ENCODE measurements around the gene SOX18. TPM values are rescaled to one million over a fixed set of nuclear protein-coding genes. Genes with fewer than 3 reads are reported as not detected.
A peak's percentile ranks its signal among the peaks of the same experiment; 100 is the strongest.

Gene SOX18
- total and polyA plus RNA-seq, 2 of the 13 experiments (the other 11 are each of a cell fraction or from before 2014, with no cell fraction given), result 1.6 to 1.9 TPM

GRCh38 chr20:64041781-64042053, 7.7 kb downstream of the SOX18 start (continued):
- no peak for TF ChIP-seq CREB1 (IDR thresholded peaks at IDR 0.05)
- no peak for TF ChIP-seq CREB1 (CRISPR knock-in tag; IDR thresholded peaks at IDR 0.05)
- peak; percentile 90 for TF ChIP-seq RBM39 (IDR thresholded peaks at IDR 0.05; ENCODE audit: low read depth, low read length, poor library complexity, severe bottlenecking)
- TF ChIP-seq RFXAP (CRISPR knock-in tag; IDR thresholded peaks at IDR 0.05; ENCODE audit: borderline replicate concordance), result no peak
- TF ChIP-seq ZBTB46 (CRISPR knock-in tag; IDR thresholded peaks at IDR 0.05; ENCODE audit: borderline replicate concordance), result no peak
- TF ChIP-seq U2AF1 (optimal IDR thresholded peaks at IDR 0.05; ENCODE audit: low read depth, low read length), result peak; percentile 31
- TF ChIP-seq HIVEP1 (CRISPR knock-in tag; IDR thresholded peaks at IDR 0.05), result no peak
- TF ChIP-seq ZNF75D (CRISPR knock-in tag; IDR thresholded peaks at IDR 0.05; ENCODE audit: borderline replicate concordance), result no peak
- no peak for TF ChIP-seq ERF (CRISPR knock-in tag; IDR thresholded peaks at IDR 0.05)
- no peak for TF ChIP-seq GPN1 (CRISPR knock-in tag; IDR thresholded peaks at IDR 0.05; ENCODE audit: borderline replicate concordance)
- TF ChIP-seq JUND (CRISPR knock-in tag; IDR thresholded peaks at IDR 0.05), result no peak
- TF ChIP-seq HMGXB4 (CRISPR knock-in tag; IDR thresholded peaks at IDR 0.05; ENCODE audit: borderline replicate concordance in 1 of 2, low read depth in 1 of 2), result 0 out of 4 replicates have a peak, but pooled peaks of 1 of the 2 experiments have one; percentile 55
- TF ChIP-seq HDAC1 (CRISPR knock-in tag; IDR thresholded peaks at IDR 0.05), result peak; percentile 49
- 0 out of 2 replicates have a peak, but pooled peaks have one; percentile 60 for TF ChIP-seq BATF2 (CRISPR knock-in tag; IDR thresholded peaks at IDR 0.05)
- no peak for TF ChIP-seq NR2F2 (IDR thresholded peaks at IDR 0.05; ENCODE audit: borderline replicate concordance, low read depth)
- TF ChIP-seq ZNF343 (CRISPR knock-in tag; IDR thresholded peaks at IDR 0.05), result 0 out of 2 replicates have a peak, but pooled peaks have one; percentile 6
- TF ChIP-seq KLF6 (CRISPR knock-in tag; IDR thresholded peaks at IDR 0.05), result 0 out of 2 replicates have a peak, but pooled peaks have one; percentile 6
- no peak for TF ChIP-seq SRSF1 (optimal IDR thresholded peaks at IDR 0.05; ENCODE audit: low read depth, low read length)
- no peak for TF ChIP-seq NONO (IDR thresholded peaks at IDR 0.05)
- TF ChIP-seq NONO (CRISPR knock-in tag; conservative IDR thresholded peaks at IDR 0.05), result peak; percentile 41; the same call in 1 of the 2 replicates
- TF ChIP-seq SKIL (CRISPR knock-in tag; IDR thresholded peaks at IDR 0.05; ENCODE audit: borderline replicate concordance), result peak; percentile 9; the same call in 1 of the 2 replicates
- peak; percentile 47; the same call in 1 of the 2 replicates for TF ChIP-seq ZBTB3 (CRISPR knock-in tag; IDR thresholded peaks at IDR 0.05; ENCODE audit: borderline replicate concordance, low read depth)
- 0 out of 2 replicates have a peak, but pooled peaks have one; percentile 56 for TF ChIP-seq ZNF615 (CRISPR knock-in tag; IDR thresholded peaks at IDR 0.05; ENCODE audit: borderline replicate concordance)
- no peak; the same call in 1 of the 2 replicates for TF ChIP-seq ZNF292 (CRISPR knock-in tag; IDR thresholded peaks at IDR 0.05; ENCODE audit: borderline replicate concordance, low read depth)
- TF ChIP-seq TCF7 (IDR thresholded peaks at IDR 0.05; ENCODE audit: low read depth), result no peak
- no peak for TF ChIP-seq JUNB (CRISPR knock-in tag; IDR thresholded peaks at IDR 0.05; ENCODE audit: borderline replicate concordance)

Data from HepG2 (cell line).